Parathyroid adenoma (tissue), 2 donors: ENCODE results near the gene PUS7L.
"Not testable (repeated sequence)": the region's sequence is repeated elsewhere in the genome, so short reads cannot be mapped to it uniquely, and the experiment has no call there.

Source experiments
- H2AFZ ChIP-seq: fragments of 300-600 bp; sonication (generic); one replicate; pipeline ENCODE4 v1.7.0; 2017; ENCODE audit warnings: antibody characterized with exemption, mild to moderate bottlenecking
- H3K27ac ChIP-seq: fragments of 300-600 bp; sonication (generic); one replicate; pipeline ENCODE4 v1.7.0; 2017
- H3K27me3 ChIP-seq: fragments of 300-600 bp; sonication (generic); one replicate; pipeline ENCODE4 v1.7.0; 2017; ENCODE audit warnings: low read length; ENCODE audit not compliant: control insufficient read depth, insufficient read depth
- H3K36me3 ChIP-seq: fragments of 300-600 bp; sonication (generic); one replicate; pipeline ENCODE4 v1.7.0; 2017; ENCODE audit warnings: low read length; ENCODE audit not compliant: control insufficient read depth, insufficient read depth
- H3K4me1 ChIP-seq: fragments of 300-600 bp; sonication (generic); one replicate; pipeline ENCODE4 v1.7.0; 2017; ENCODE audit warnings: control low read depth
- H3K4me2 ChIP-seq: fragments of 300-600 bp; sonication (generic); one replicate; pipeline ENCODE4 v1.7.0; 2017; ENCODE audit warnings: low read length
- H3K4me3 ChIP-seq: fragments of 300-600 bp; sonication (generic); one replicate; pipeline ENCODE4 v1.7.0; 2017; ENCODE audit warnings: low read depth, low read length
- H3K79me2 ChIP-seq: fragments of 300-600 bp; sonication (generic); one replicate; pipeline ENCODE4 v1.7.0; 2017; ENCODE audit warnings: control low read depth
- H3K9ac ChIP-seq: fragments of 300-600 bp; sonication (generic); one replicate; pipeline ENCODE4 v1.7.0; 2017; ENCODE audit warnings: mild to moderate bottlenecking
- H3K9me3 ChIP-seq: fragments of 300-600 bp; sonication (generic); one replicate; pipeline ENCODE4 v1.7.0; 2017; ENCODE audit warnings: low read length; ENCODE audit not compliant: control insufficient read depth
- CTCF ChIP-seq: fragments of 300-600 bp; sonication (generic); IDR thresholded peaks from one replicate; pipeline ENCODE4 v1.7.0; 2017; ENCODE audit warnings: antibody characterized with exemption, mild to moderate bottlenecking
- donor health status: primary hyperparathyroidism.

The PUS7L gene

GRCh38 chr12:43728117-43728516, 30.5 kb downstream of the PUS7L start:
- no peaks in the 10 kb centered on the region for H3K27me3 ChIP-seq
- H3K4me1 ChIP-seq: no peaks in the 10 kb centered on the region
- no peak overlapping the region for H2AFZ ChIP-seq
- H3K36me3 ChIP-seq: no peaks in the 10 kb centered on the region
- peak; percentile 23 for TF ChIP-seq CTCF
- H3K4me3 ChIP-seq: no peak overlapping the region
- H3K9me3 ChIP-seq: no peaks in the 10 kb centered on the region
- H3K9ac ChIP-seq: no peak overlapping the region
- no peak overlapping the region for H3K27ac ChIP-seq
- H3K4me2 ChIP-seq: no peak overlapping the region
- no peaks in the 10 kb centered on the region for H3K79me2 ChIP-seq

GRCh38 chr12:43723134-43723533, 35.5 kb downstream of the PUS7L start:
- no peak for TF ChIP-seq CTCF
- Histone ChIP-seq H3K4me2 (no peak overlapping the region), H3K36me3 (no peaks in the 10 kb centered on the region), H2AFZ (no peak overlapping the region), H3K4me3 (no peak overlapping the region), H3K9me3 (no peaks in the 10 kb centered on the region), H3K27me3 (no peaks in the 10 kb centered on the region), H3K9ac (no peak overlapping the region), H3K79me2 (no peaks in the 10 kb centered on the region), H3K27ac (no peak overlapping the region), H3K4me1 (no peaks in the 10 kb centered on the region)

GRCh38 chr12:43722621-43723020, 36.0 kb downstream of the PUS7L start:
- no peak overlapping the region for H3K27ac ChIP-seq

GRCh38 chr12:43711348-43711747, 47.2 kb downstream of the PUS7L start:
- Histone ChIP-seq H2AFZ (no peak overlapping the region), H3K9me3 (no peaks in the 10 kb centered on the region), H3K4me1 (no peaks in the 10 kb centered on the region), H3K4me3 (no peak overlapping the region), H3K36me3 (no peaks in the 10 kb centered on the region), H3K27ac (no peak overlapping the region), H3K9ac (no peak overlapping the region), H3K27me3 (no peaks in the 10 kb centered on the region), H3K79me2 (no peaks in the 10 kb centered on the region), H3K4me2 (no peak overlapping the region)
- no peak for TF ChIP-seq CTCF

More at GRCh38 chr12:43722621-43723020, 36.0 kb downstream of the PUS7L start:
- Histone ChIP-seq H3K36me3 (no peaks in the 10 kb centered on the region), H3K9me3 (no peaks in the 10 kb centered on the region), H2AFZ (no peak overlapping the region), H3K27me3 (no peaks in the 10 kb centered on the region), H3K4me2 (no peak overlapping the region), H3K4me3 (no peak overlapping the region), H3K79me2 (no peaks in the 10 kb centered on the region), H3K4me1 (no peaks in the 10 kb centered on the region), H3K9ac (no peak overlapping the region)
- no peak for TF ChIP-seq CTCF

GRCh38 chr12:43703772-43704171, 54.8 kb downstream of the PUS7L start:
- H3K9me3 ChIP-seq, H3K9ac ChIP-seq, H3K4me1 ChIP-seq, H3K36me3 ChIP-seq, H3K27me3 ChIP-seq, H3K4me3 ChIP-seq, H3K4me2 ChIP-seq, H3K27ac ChIP-seq, H3K79me2 ChIP-seq, H2AFZ ChIP-seq: not testable (repeated sequence)

- H3K36me3 ChIP-seq, H3K9ac ChIP-seq, H3K4me1 ChIP-seq, H2AFZ ChIP-seq, H3K4me3 ChIP-seq, H3K9me3 ChIP-seq, H3K27ac ChIP-seq, H3K27me3 ChIP-seq, H3K79me2 ChIP-seq, H3K4me2 ChIP-seq: not testable (repeated sequence)
Observed at GRCh38 chr12:43701194-43701593, 57.4 kb downstream of the PUS7L start.
